GM23338 (cell line): ENCODE results near the gene RAB3GAP2. TPM values are rescaled to one million over a fixed set of nuclear protein-coding genes. Genes with fewer than 3 reads are reported as not detected.

Source experiments
- ATAC-seq: fragments of 200-7000 bp; cut with Tn5 transposase; 3 replicates; pipeline ENCODE4 v1.9.1; 2020
- DNase-seq: peaks from one replicate; pipeline ENCODE4 v3.0.0-alpha.2; 2015; ENCODE audit warnings: low spot score
- H2AFZ ChIP-seq: fragments of 200-600 bp; sonication (generic); 2 replicates; pipeline ENCODE4 v1.8.0; 2016; ENCODE audit warnings: antibody characterized with exemption, mild to moderate bottlenecking, moderate library complexity
- H3F3A ChIP-seq: fragments of 200-600 bp; sonication (generic); replicated peaks from 2 replicates; pipeline ENCODE4 v1.8.0; 2017; ENCODE audit warnings: antibody characterized with exemption, mixed run types, low read depth
- H3K27ac ChIP-seq: fragments of 200-600 bp; sonication (generic); 2 replicates; pipeline ENCODE4 v1.6.1; 2016; ENCODE audit warnings: low read depth
- H3K27me3 ChIP-seq: fragments of 200-600 bp; sonication (generic); 2 replicates; pipeline ENCODE4 v1.8.0; 2016; ENCODE audit warnings: mild to moderate bottlenecking, mixed run types, moderate library complexity; ENCODE audit not compliant: insufficient read depth
- H3K36me3 ChIP-seq: fragments of 200-600 bp; sonication (generic); 2 replicates; pipeline ENCODE4 v1.8.0; 2016; ENCODE audit warnings: mild to moderate bottlenecking; ENCODE audit not compliant: insufficient read depth
- H3K4me1 ChIP-seq: fragments of 200-600 bp; sonication (generic); 2 replicates; pipeline ENCODE4 v1.8.0; 2016; ENCODE audit warnings: mild to moderate bottlenecking, moderate library complexity; ENCODE audit not compliant: insufficient read depth
- H3K4me2 ChIP-seq: fragments of 200-600 bp; sonication (generic); 2 replicates; pipeline ENCODE4 v1.7.1; 2017; ENCODE audit warnings: mixed run types
- H3K4me3 ChIP-seq: fragments of 200-600 bp; sonication (generic); 2 replicates; pipeline ENCODE4 v1.6.1; 2016; ENCODE audit warnings: mixed run types
- H3K79me2 ChIP-seq: fragments of 200-600 bp; sonication (generic); replicated peaks from 2 replicates; pipeline ENCODE4 v1.8.0; 2017; ENCODE audit warnings: mild to moderate bottlenecking; ENCODE audit not compliant: insufficient read depth
- H3K9me2 ChIP-seq: fragments of 200-600 bp; sonication (generic); 2 replicates; pipeline ENCODE4 v1.8.0; 2017; ENCODE audit not compliant: insufficient read depth
- H4K20me1 ChIP-seq: fragments of 200-600 bp; sonication (generic); replicated peaks from 2 replicates; pipeline ENCODE4 v1.8.0; 2017; ENCODE audit warnings: mild to moderate bottlenecking; ENCODE audit not compliant: insufficient read depth
- H3K27ac Mint-ChIP-seq: 2 replicates; pipeline ENCODE4 v1.8.0; 2020; ENCODE audit warnings: inconsistent platforms, mild to moderate bottlenecking, moderate library complexity, mixed read lengths
- H3K27me3 Mint-ChIP-seq: 3 replicates; pipeline ENCODE4 v1.8.0; 2022; ENCODE audit warnings: low read depth, mild to moderate bottlenecking, moderate library complexity, mixed read lengths, inconsistent platforms; ENCODE audit not compliant: insufficient read depth, poor library complexity
- H3K36me3 Mint-ChIP-seq: 3 replicates; pipeline ENCODE4 v1.8.0; 2021; ENCODE audit warnings: low read depth, mild to moderate bottlenecking, inconsistent platforms, moderate library complexity, mixed read lengths
- H3K4me1 Mint-ChIP-seq: 3 replicates; pipeline ENCODE4 v1.8.0; 2020; ENCODE audit warnings: mild to moderate bottlenecking, inconsistent platforms, mixed read lengths
- H3K4me3 Mint-ChIP-seq: 3 replicates; pipeline ENCODE4 v1.8.0; 2021; ENCODE audit warnings: moderate library complexity, mild to moderate bottlenecking, inconsistent platforms, mixed read lengths
- H3K9me3 Mint-ChIP-seq: 3 replicates; pipeline ENCODE4 v1.8.0; 2020; ENCODE audit warnings: moderate library complexity, mild to moderate bottlenecking, inconsistent platforms, mixed read lengths
- CREB1 ChIP-seq: fragments of 250-450 bp; sonication (Bioruptor Pico); IDR thresholded peaks from 2 replicates; pipeline ENCODE4 v1.5.0; 2020; ENCODE audit warnings: low read depth, mild to moderate bottlenecking, moderate library complexity
- ETS1 ChIP-seq: IDR thresholded peaks from 2 replicates; pipeline ENCODE4 v1.6.1; 2016; ENCODE audit warnings: antibody characterized with exemption
- EZH2phosphoT487 ChIP-seq: fragments of 200-600 bp; sonication (generic); IDR thresholded peaks from one replicate; pipeline ENCODE4 v1.8.1; 2018; ENCODE audit warnings: antibody characterized with exemption; ENCODE audit not compliant: unreplicated experiment
- JUNB ChIP-seq: IDR thresholded peaks from one replicate; pipeline ENCODE4 v1.6.1; 2016; ENCODE audit warnings: antibody characterized with exemption; ENCODE audit not compliant: unreplicated experiment
- NANOG ChIP-seq: IDR thresholded peaks from 2 replicates; pipeline ENCODE4 v1.6.1; 2016; ENCODE audit warnings: antibody characterized with exemption, borderline replicate concordance
- POLR2AphosphoS5 ChIP-seq: IDR thresholded peaks from 2 replicates; pipeline ENCODE4 v1.6.1; 2016; ENCODE audit warnings: antibody characterized with exemption, low read depth
- ZNF114 ChIP-seq: fragments of 250-450 bp; sonication (Bioruptor Pico); IDR thresholded peaks from 2 replicates; pipeline ENCODE4 v1.5.0; 2020; ENCODE audit warnings: mild to moderate bottlenecking, moderate library complexity
- ZNF331 ChIP-seq: fragments of 250-450 bp; sonication (Bioruptor Pico); IDR thresholded peaks from 2 replicates; pipeline ENCODE4 v1.5.0; 2020; ENCODE audit warnings: low read depth, mild to moderate bottlenecking, moderate library complexity
- ZNF462 ChIP-seq: fragments of 250-450 bp; sonication (Bioruptor Pico); IDR thresholded peaks from 2 replicates; pipeline ENCODE4 v1.5.0; 2020; ENCODE audit warnings: mild to moderate bottlenecking, moderate library complexity
- polyA plus RNA-seq: library from polyadenylated mRNA; unstranded; fragments of >200 nt; fragmentation: Nextera tagmentation; extraction: Ambion mirVana; gene quantifications from 2 replicates; pipeline ENCODE4 v1.2.1, GENCODE V29; 2016
- total RNA-seq: library from RNA; depleted of rRNA; stranded (reverse); fragments of >200 nt; shearing (Covaris generic); gene quantifications from 2 replicates; pipeline ENCODE4 v1.2.3, GENCODE V29; 2014
- TF ChIP-seq, protein P1 (sequence below): IDR thresholded peaks from one replicate; pipeline ENCODE4 v1.6.1; 2018; ENCODE audit warnings: antibody characterized with exemption; ENCODE audit not compliant: unreplicated experiment

Gene RAB3GAP2
- total and polyA plus RNA-seq, 2 experiments from 2014 or later: 19.4 to 44.6 TPM

DNA sequence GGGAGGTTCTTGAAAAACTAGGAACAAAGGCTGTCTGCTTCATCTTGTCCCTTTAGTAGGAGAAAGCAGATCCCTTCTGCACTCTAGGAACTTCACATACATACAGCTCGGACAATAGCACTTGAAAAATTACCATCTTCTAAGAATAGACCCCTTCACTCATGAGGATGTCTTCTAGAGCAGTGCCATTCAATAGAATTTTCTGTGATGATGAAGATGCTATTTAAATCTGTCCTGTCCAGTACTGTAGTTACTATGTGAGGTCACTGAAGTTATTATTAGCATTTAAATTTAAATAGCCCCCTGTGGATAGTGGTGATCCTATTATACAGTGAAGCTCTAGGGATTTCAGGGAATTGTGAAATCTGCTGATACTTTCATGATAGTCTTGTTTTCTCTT lies 46.4 kb upstream of the RAB3GAP2 start (continued):
- no peak for TF ChIP-seq ZNF462 (CRISPR knock-in tag)
- TF ChIP-seq JUNB: no peak
- no peak for TF ChIP-seq NANOG
- no peak for TF ChIP-seq POLR2AphosphoS5
- no peak for TF ChIP-seq CREB1 (CRISPR knock-in tag)

- peaks cover 3% of the 10 kb centered on the region; the same call in 1 of the 3 replicates for H3K9me3 Mint-ChIP-seq
- H3K4me1 Mint-ChIP-seq: peaks cover 5% of the 10 kb centered on the region; the same call in 1 of the 3 replicates
- Histone ChIP-seq H3K4me1 (no peaks in the 10 kb centered on the region), H3K36me3 (no peaks in the 10 kb centered on the region), H2AFZ (no peak overlapping the region), H3K79me2 (no peaks in the 10 kb centered on the region), H3F3A (no peaks in the 10 kb centered on the region), H3K4me3 (no peak overlapping the region), H3K9me2 (peaks cover 23% of the 10 kb centered on the region), H3K27me3 (no peaks in the 10 kb centered on the region), H4K20me1 (no peaks in the 10 kb centered on the region), H3K4me2 (no peak overlapping the region), H3K27ac (no peak overlapping the region)
- no peak overlapping the region for H3K27ac Mint-ChIP-seq
- no peak overlapping the region for H3K4me3 Mint-ChIP-seq
- ATAC-seq (no peak), DNase-seq (no peak)
- H3K36me3 Mint-ChIP-seq: no peaks in the 10 kb centered on the region
- H3K27me3 Mint-ChIP-seq: peaks cover 2% of the 10 kb centered on the region
- TF ChIP-seq CREB1 (CRISPR knock-in tag): no peak
- no peak for TF ChIP-seq ZNF331
- no peak for TF ChIP-seq ZNF114 (CRISPR knock-in tag)
- TF ChIP-seq JUNB: no peak
- TF ChIP-seq, protein P1, sequence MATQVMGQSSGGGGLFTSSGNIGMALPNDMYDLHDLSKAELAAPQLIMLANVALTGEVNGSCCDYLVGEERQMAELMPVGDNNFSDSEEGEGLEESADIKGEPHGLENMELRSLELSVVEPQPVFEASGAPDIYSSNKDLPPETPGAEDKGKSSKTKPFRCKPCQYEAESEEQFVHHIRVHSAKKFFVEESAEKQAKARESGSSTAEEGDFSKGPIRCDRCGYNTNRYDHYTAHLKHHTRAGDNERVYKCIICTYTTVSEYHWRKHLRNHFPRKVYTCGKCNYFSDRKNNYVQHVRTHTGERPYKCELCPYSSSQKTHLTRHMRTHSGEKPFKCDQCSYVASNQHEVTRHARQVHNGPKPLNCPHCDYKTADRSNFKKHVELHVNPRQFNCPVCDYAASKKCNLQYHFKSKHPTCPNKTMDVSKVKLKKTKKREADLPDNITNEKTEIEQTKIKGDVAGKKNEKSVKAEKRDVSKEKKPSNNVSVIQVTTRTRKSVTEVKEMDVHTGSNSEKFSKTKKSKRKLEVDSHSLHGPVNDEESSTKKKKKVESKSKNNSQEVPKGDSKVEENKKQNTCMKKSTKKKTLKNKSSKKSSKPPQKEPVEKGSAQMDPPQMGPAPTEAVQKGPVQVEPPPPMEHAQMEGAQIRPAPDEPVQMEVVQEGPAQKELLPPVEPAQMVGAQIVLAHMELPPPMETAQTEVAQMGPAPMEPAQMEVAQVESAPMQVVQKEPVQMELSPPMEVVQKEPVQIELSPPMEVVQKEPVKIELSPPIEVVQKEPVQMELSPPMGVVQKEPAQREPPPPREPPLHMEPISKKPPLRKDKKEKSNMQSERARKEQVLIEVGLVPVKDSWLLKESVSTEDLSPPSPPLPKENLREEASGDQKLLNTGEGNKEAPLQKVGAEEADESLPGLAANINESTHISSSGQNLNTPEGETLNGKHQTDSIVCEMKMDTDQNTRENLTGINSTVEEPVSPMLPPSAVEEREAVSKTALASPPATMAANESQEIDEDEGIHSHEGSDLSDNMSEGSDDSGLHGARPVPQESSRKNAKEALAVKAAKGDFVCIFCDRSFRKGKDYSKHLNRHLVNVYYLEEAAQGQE: no peak
- TF ChIP-seq ETS1: no peak
- TF ChIP-seq EZH2phosphoT487: no peak
- TF ChIP-seq NANOG: no peak
- TF ChIP-seq POLR2AphosphoS5: no peak
Measured at GRCh38 chr1:220317161-220317560, 44.9 kb upstream of the RAB3GAP2 start.
